B cell (primary cell): Measurements from ENCODE around the gene SLC35B2. TPM values are rescaled to one million over a fixed set of nuclear protein-coding genes. Genes with fewer than 3 reads are reported as not detected.
A peak's percentile ranks its signal among the peaks of the same experiment; 100 is the strongest.

Source experiments
- ATAC-seq: fragments of 200-7000 bp; cut with Tn5 transposase; one replicate; pipeline ENCODE4 v1.10.0; 2021; ENCODE audit warnings: low read depth, mild to moderate bottlenecking, moderate number of reproducible peaks, moderate library complexity
- CTCF ChIA-PET: fragments of 350-600 bp; sonication (Branson Sonifier 250); formaldehyde crosslinking; loops from one replicate; lab custom pipeline; 2021; ENCODE audit warnings: antibody characterized with exemption, inconsistent platforms; lab: Charles Lee
- POLR2A ChIA-PET: fragments of 350-600 bp; sonication (Branson Sonifier 250); formaldehyde crosslinking; loops from one replicate; lab custom pipeline; 2021; ENCODE audit warnings: antibody characterized with exemption; lab: Charles Lee
- DNase-seq: peaks from one replicate; pipeline ENCODE4 v3.0.0; 2013
- H2AFZ ChIP-seq: 2 replicates; pipeline ENCODE4 v1.6.1; 2012; ENCODE audit warnings: mild to moderate bottlenecking, low read depth, low read length; ENCODE audit not compliant: insufficient read depth, poor library complexity, severe bottlenecking
- H3K27ac ChIP-seq, 2 donors: 1 replicate in 1 of 2; 2 replicates in 1 of 2; pipeline ENCODE4 v1.5.1; 2012 to 2013; ENCODE audit warnings: low read length in 2 of 2, mild to moderate bottlenecking in 2 of 2, moderate library complexity in 1 of 2
- H3K27me3 ChIP-seq, 4 experiments: fragments of 200-600 bp in 1 of 4; sonication (generic) in 1 of 4; replicated peaks in 1 of 4; 1 replicate in 2 of 4; 2 replicates in 2 of 4; pipeline versions ENCODE4 v1.6.1 to v1.7.0; 2013 to 2016; ENCODE audit warnings: low read length in 3 of 4, mild to moderate bottlenecking in 2 of 4, mixed read lengths in 1 of 4, moderate library complexity in 1 of 4; ENCODE audit not compliant: insufficient read depth in 4 of 4, control insufficient read depth in 3 of 4; ENCODE audit errors: control extremely low read depth in 1 of 4
- H3K36me3 ChIP-seq, 2 experiments: replicated peaks in 1 of 2; 1 replicate in 1 of 2; 2 replicates in 1 of 2; pipeline versions ENCODE4 v1.6.1 to v1.7.1; 2013; ENCODE audit warnings: low read length in 1 of 2; ENCODE audit not compliant: insufficient read depth in 2 of 2, control insufficient read depth in 1 of 2; ENCODE audit errors: control extremely low read depth in 1 of 2, extremely low read depth in 1 of 2
- H3K4me1 ChIP-seq, 2 donors: fragments of 200-600 bp in 1 of 2; sonication (generic) in 1 of 2; 1 replicate in 1 of 2; 2 replicates in 1 of 2; pipeline versions ENCODE4 v1.5.1 to v1.6.1; 2013 to 2017; ENCODE audit warnings: low read length in 2 of 2; ENCODE audit not compliant: control insufficient read depth in 2 of 2, insufficient read depth in 2 of 2
- H3K4me2 ChIP-seq: replicated peaks from 2 replicates; pipeline ENCODE3; 2012; ENCODE audit warnings: mild to moderate bottlenecking, low read depth, low read length; ENCODE audit not compliant: poor library complexity, severe bottlenecking
- H3K4me3 ChIP-seq, 5 experiments: fragments of 200-600 bp in 1 of 5; sonication (generic) in 1 of 5; 1 replicate in 3 of 5; 2 replicates in 2 of 5; pipeline versions ENCODE4 v1.5.1 to v1.7.0; 2011 to 2016; ENCODE audit warnings: low read length in 4 of 5, mild to moderate bottlenecking in 4 of 5, low read depth in 2 of 5, control low read depth in 1 of 5, moderate library complexity in 1 of 5; ENCODE audit not compliant: insufficient read depth in 1 of 5; ENCODE audit errors: control extremely low read depth in 1 of 5, extremely low read depth in 1 of 5
- H3K79me2 ChIP-seq: fragments of 200-600 bp; sonication (generic); one replicate; pipeline ENCODE4 v1.6.0; 2016; ENCODE audit warnings: low read length; ENCODE audit not compliant: control insufficient read depth, insufficient read depth
- H3K9ac ChIP-seq: fragments of 200-600 bp; sonication (generic); 2 replicates; pipeline ENCODE4 v1.6.1; 2017; ENCODE audit warnings: mild to moderate bottlenecking, low read length, moderate library complexity
- H3K9me3 ChIP-seq, 3 donors: one replicate each; pipeline versions ENCODE4 v1.6.1 to v1.7.1; 2013; ENCODE audit warnings: low read length in 2 of 3; ENCODE audit not compliant: control insufficient read depth in 2 of 3, insufficient read depth in 1 of 3; ENCODE audit errors: control extremely low read depth in 1 of 3
- H4K20me1 ChIP-seq: 2 replicates; pipeline ENCODE4 v1.6.0; 2012; ENCODE audit warnings: mild to moderate bottlenecking, low read length; ENCODE audit not compliant: insufficient read depth, control insufficient read depth, poor library complexity, severe bottlenecking
- H3K27ac Mint-ChIP-seq: one replicate; pipeline ENCODE4 v1.8.0; 2021; ENCODE audit warnings: mixed read lengths
- H3K27me3 Mint-ChIP-seq: one replicate; pipeline ENCODE4 v1.8.0; 2021; ENCODE audit warnings: mixed read lengths
- H3K4me1 Mint-ChIP-seq: one replicate; pipeline ENCODE4 v1.8.0; 2021; ENCODE audit warnings: mixed read lengths
- H3K4me3 Mint-ChIP-seq: one replicate; pipeline ENCODE4 v1.8.0; 2021; ENCODE audit warnings: mixed read lengths
- H3K9me3 Mint-ChIP-seq: one replicate; pipeline ENCODE4 v1.8.0; 2022; ENCODE audit warnings: mixed read lengths; ENCODE audit not compliant: insufficient read depth
- CTCF ChIP-seq: fragments of 200-600 bp; IDR thresholded peaks from one replicate; pipeline ENCODE4 v1.8.0; 2022; ENCODE audit warnings: antibody characterized with exemption, mild to moderate bottlenecking
- EZH2 ChIP-seq: IDR thresholded peaks from 2 replicates; pipeline ENCODE4 v1.6.1; 2012; ENCODE audit warnings: borderline replicate concordance, low read depth, mild to moderate bottlenecking, moderate library complexity, low read length; ENCODE audit not compliant: insufficient read depth, poor library complexity, severe bottlenecking
- WGBS: methylation state at CpG from one replicate; pipeline ENCODE4 v1.1.5; 2013; ENCODE audit warnings: missing lambda C conversion rate; ENCODE audit not compliant: insufficient coverage; 5-methylcytosine and 5-hydroxymethylcytosine counted together
- intact Hi-C: fragments of 100-400 bp; cut with micrococcal nuclease; formaldehyde crosslinking; loops from one replicate; pipeline ENCODE4 v1.10.0; 2022
- polyA plus RNA-seq: library from polyadenylated mRNA; depleted of rRNA; stranded (reverse); fragments of >200 nt; gene quantifications from 2 replicates; pipeline ENCODE4 v1.2.3, GENCODE V29; 2012
- total RNA-seq, 2 donors: library from RNA; stranded (reverse); fragments of 120-200 nt in 1 of 2; gene quantifications; 1 replicate in 1 of 2; 2 replicates in 1 of 2; pipeline versions ENCODE4 v1.2.3 to v1.2.4, GENCODE V29; 2013 to 2022

The SLC35B2 gene
- total and polyA plus RNA-seq, 2 donors (not counting 1 experiment from before 2014, with no cell fraction given), result 30.0 to 35.2 TPM

DNA sequence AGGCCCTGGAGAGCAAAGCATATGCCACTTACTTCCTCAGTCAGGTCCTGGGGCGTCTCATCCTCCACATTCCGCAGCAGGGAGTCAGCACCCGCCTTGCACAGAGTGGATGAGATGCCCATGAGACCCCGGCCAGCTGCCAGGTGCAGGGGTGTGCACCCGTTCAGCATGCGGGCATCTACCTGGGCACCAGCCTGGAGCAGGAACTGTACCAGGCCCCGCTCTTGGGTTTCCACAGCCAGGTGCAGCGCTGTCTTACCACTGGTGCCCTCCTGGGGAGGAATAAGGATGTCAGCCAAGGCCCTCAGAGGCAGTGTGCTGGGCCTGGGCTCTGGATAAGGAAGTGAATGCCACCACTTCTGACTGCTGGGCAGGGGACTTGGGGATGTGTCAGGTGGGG lies 2.7 kb upstream of the SLC35B2 start:
- Histone ChIP-seq H3K4me1 (peaks cover 66 to 87% of the 10 kb centered on the region in 2 donors), H3K36me3 (peaks cover 4 to 56% of the 10 kb centered on the region in 2 experiments), H3K27ac (peak overlapping the region; percentile 96 to 98), H3K9ac (no peak overlapping the region), H2AFZ (no peak overlapping the region), H3K4me3 (no peak overlapping the region), H3K9me3 (no peaks in the 10 kb centered on the region), H4K20me1 (peaks cover 39% of the 10 kb centered on the region), H3K4me2 (peak overlapping the region; percentile 95), H3K27me3 (no peaks in the 10 kb centered on the region), H3K79me2 (peaks cover 53% of the 10 kb centered on the region)
- 75% methylated on average over 8 of the region's 8 CpGs for WGBS
- intact Hi-C loops, result loop anchor here (5.0 kb wide), 2 partner anchors 133 to 1088 kb away; partner anchors contain the start of genes MRPL14, SRF and TMEM63B
- no peaks in the 10 kb centered on the region for H3K9me3 Mint-ChIP-seq
- ChIA-PET POLR2A (interaction anchor here (7.9 kb wide), 1 partner anchor 13 kb away, joined by 105 read pairs; the partner anchor contains the start of gene HSP90AB1), CTCF (no interaction called here)
- peak overlapping the region; percentile 100 for H3K27ac Mint-ChIP-seq
- peak overlapping the region; percentile 100 for H3K4me3 Mint-ChIP-seq
- DNase-seq, result no peak
- peaks cover 84% of the 10 kb centered on the region for H3K4me1 Mint-ChIP-seq
- no peak for TF ChIP-seq CTCF
- no peak for TF ChIP-seq EZH2
- no peak for ATAC-seq
- H3K27me3 Mint-ChIP-seq, result no peaks in the 10 kb centered on the region

GRCh38 chr6:44258921-44259320 lies 1.6 kb upstream of the SLC35B2 start:
- Histone ChIP-seq H3K9ac (no peak overlapping the region), H2AFZ (no peak overlapping the region), H3K9me3 (no peaks in the 10 kb centered on the region), H3K27ac (peak overlapping the region; percentile 83 to 98), H3K4me2 (peak overlapping the region; percentile 97), H3K4me3 (no peak overlapping the region), H3K36me3 (peaks cover 4 to 67% of the 10 kb centered on the region in 2 experiments), H3K79me2 (peaks cover 43% of the 10 kb centered on the region), H3K4me1 (peaks cover 66 to 94% of the 10 kb centered on the region in 2 donors), H3K27me3 (no peaks in the 10 kb centered on the region), H4K20me1 (peaks cover 46% of the 10 kb centered on the region)
- DNase-seq (no peak), ATAC-seq (no peak)
- POLR2A ChIA-PET, result interaction anchor here (4.3 to 7.9 kb wide), 2 partner anchors 12 kb away, joined by 87 to 105 read pairs; partner anchors contain the start of gene HSP90AB1
- WGBS, result 97% methylated on average over 3 of the region's 3 CpGs
- Mint-ChIP-seq H3K4me3 (peak overlapping the region; percentile 88), H3K27me3 (no peaks in the 10 kb centered on the region), H3K4me1 (peaks cover 92% of the 10 kb centered on the region), H3K27ac (peak overlapping the region; percentile 100), H3K9me3 (no peaks in the 10 kb centered on the region)
- TF ChIP-seq CTCF (no peak), EZH2 (no peak)
- CTCF ChIA-PET, result no interaction called here
- intact Hi-C loops, result loop anchor here (5.0 kb wide), 1 partner anchor 632 kb away; the partner anchor contains the start of gene GTPBP2
